COLO668 (cell line): ENCODE data around the gene SOX5.
"Not testable (repeated sequence)": the region's sequence is repeated elsewhere in the genome, so short reads cannot be mapped to it uniquely, and the experiment has no call there.

Experiments
- DNase-seq: peaks from one replicate; lab custom pipeline; 2025; ENCODE audit not compliant: unreplicated experiment; lab: John Stamatoyannopoulos, UW

Gene SOX5

GRCh38 chr12:23758608-23759007 is 190.9 kb downstream of the SOX5 start:
- DNase-seq: no peak

GRCh38 chr12:23757541-23757962 is 191.9 kb downstream of the SOX5 start:
- no peak for DNase-seq

GRCh38 chr12:23756416-23756815 is 193.1 kb downstream of the SOX5 start:
- no peak for DNase-seq

- DNase-seq: no peak
Observed at GRCh38 chr12:23753628-23754365, 195.7 kb downstream of the SOX5 start.

GRCh38 chr12:23752245-23752644 is 197.2 kb downstream of the SOX5 start:
- DNase-seq: no peak

- DNase-seq: no peak
Observed at GRCh38 chr12:23751641-23752040, 197.8 kb downstream of the SOX5 start.

- no peak for DNase-seq
Observed at GRCh38 chr12:23750923-23751322, 198.5 kb downstream of the SOX5 start.

GRCh38 chr12:23744696-23745095 is 204.8 kb downstream of the SOX5 start:
- DNase-seq: no peak

GRCh38 chr12:23742574-23742973 is 206.9 kb downstream of the SOX5 start:
- DNase-seq: no peak

GRCh38 chr12:23731493-23731892 is 218.0 kb downstream of the SOX5 start:
- DNase-seq: no peak

- DNase-seq: no peak
Observed at GRCh38 chr12:23731035-23731434, 218.4 kb downstream of the SOX5 start.

- no peak for DNase-seq
Observed at GRCh38 chr12:23729359-23729758, 220.1 kb downstream of the SOX5 start.

- no peak for DNase-seq
Observed at GRCh38 chr12:23726646-23727045, 222.8 kb downstream of the SOX5 start.

- no peak for DNase-seq
Observed at GRCh38 chr12:23722655-23723054, 226.8 kb downstream of the SOX5 start.

GRCh38 chr12:23721268-23721667 is 228.2 kb downstream of the SOX5 start:
- no peak for DNase-seq

- no peak for DNase-seq
Observed at GRCh38 chr12:23719493-23719892, 230.0 kb downstream of the SOX5 start.

GRCh38 chr12:23710361-23710760 is 239.1 kb downstream of the SOX5 start:
- DNase-seq: not testable (repeated sequence)

- DNase-seq: no peak
Observed at GRCh38 chr12:23708185-23708837, 241.2 kb downstream of the SOX5 start.

- no peak for DNase-seq
Observed at GRCh38 chr12:23707270-23707669, 242.2 kb downstream of the SOX5 start.

GRCh38 chr12:23704992-23705943 is 244.2 kb downstream of the SOX5 start:
- DNase-seq: no peak

GRCh38 chr12:23703051-23703450 is 246.4 kb downstream of the SOX5 start:
- DNase-seq: no peak

- DNase-seq: no peak
Observed at GRCh38 chr12:23699031-23699430, 250.4 kb downstream of the SOX5 start.
